GM08714 (cell line): ENCODE data around the gene KANK3.
"Not testable (repeated sequence)": the region's sequence is repeated elsewhere in the genome, so short reads cannot be mapped to it uniquely, and the experiment has no call there.

Source experiments
- H3K4me3 ChIP-seq: fragments of 200-500 bp; sonication (Bioruptor generic); 2 replicates; pipeline ENCODE4 v1.5.1; 2014; ENCODE audit warnings: mild to moderate bottlenecking, low read length, inconsistent platforms
- ZNF274 ChIP-seq: IDR thresholded peaks from 2 replicates; pipeline ENCODE4 v1.6.1; 2012; ENCODE audit warnings: mild to moderate bottlenecking, low read depth, low read length

KANK3 gene

DNA sequence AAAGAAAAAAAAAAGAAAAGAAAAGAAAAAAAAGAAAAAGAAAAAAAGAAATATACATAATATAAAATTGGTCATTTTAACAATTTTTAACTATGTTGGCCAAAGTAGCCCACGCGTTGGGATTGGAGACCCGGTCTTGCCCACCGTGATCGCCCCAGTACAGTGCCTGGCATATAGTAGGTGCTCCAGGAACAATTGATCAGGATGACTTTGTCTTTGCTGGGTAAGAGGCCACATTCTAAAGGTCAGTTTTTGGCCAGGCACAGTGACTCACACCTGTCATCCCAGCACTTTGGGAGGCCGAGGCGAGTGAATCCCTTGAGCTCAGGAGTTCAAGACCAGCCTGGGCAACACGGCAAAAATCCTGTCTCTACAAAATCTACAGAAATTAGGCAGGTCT, 17.1 kb upstream of the KANK3 start:
- no peak for TF ChIP-seq ZNF274
- H3K4me3 ChIP-seq, result no peak overlapping the region

GRCh38 chr19:8358948-8359347, 15.9 kb upstream of the KANK3 start:
- no peak overlapping the region for H3K4me3 ChIP-seq

GRCh38 chr19:8357007-8357521, 14.0 kb upstream of the KANK3 start:
- no peak overlapping the region for H3K4me3 ChIP-seq
- no peak for TF ChIP-seq ZNF274

More at GRCh38 chr19:8358948-8359347, 15.9 kb upstream of the KANK3 start:
- TF ChIP-seq ZNF274, result no peak

- no peak for TF ChIP-seq ZNF274
- no peak overlapping the region for H3K4me3 ChIP-seq
These were observed 12.8 kb upstream of the KANK3 start for GRCh38 chr19:8355631-8356402.

- H3K4me3 ChIP-seq, result not testable (repeated sequence)
These were observed 9.8 kb upstream of the KANK3 start for GRCh38 chr19:8352845-8353244.

DNA sequence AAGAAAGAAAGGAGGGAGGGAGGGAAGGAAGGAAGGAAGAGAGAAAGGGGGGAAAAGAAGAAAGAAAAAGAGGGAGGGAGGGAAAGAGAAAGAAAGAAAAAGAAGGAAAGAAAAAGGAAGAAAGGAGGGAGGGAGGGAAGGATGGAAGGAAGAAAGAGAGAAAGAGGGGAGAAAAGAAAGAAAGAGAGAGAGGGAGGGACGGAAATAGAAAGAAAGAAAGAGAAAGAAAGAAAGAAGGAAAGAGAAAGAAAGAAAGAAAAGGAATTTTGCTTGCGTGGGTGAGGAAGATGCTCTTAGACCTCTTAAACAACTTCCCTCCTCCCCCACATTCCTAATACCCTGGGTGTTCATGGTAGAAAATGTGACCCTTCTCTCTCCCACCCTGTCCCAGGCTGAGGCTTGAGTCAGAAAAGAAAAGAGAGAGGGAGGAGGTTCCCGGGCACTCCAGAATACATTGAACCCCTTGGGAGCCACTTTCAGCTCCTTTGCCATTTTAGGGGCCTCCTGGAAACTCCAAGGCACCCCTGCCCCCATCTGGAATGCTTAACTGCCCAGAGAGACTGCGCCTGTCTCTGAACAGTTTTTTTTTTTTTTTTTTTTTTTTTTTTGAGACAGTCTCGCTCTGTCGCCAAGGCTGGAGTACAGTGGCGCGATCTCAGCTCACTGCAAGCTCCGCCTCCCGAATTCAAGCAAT, 9.2 kb upstream of the KANK3 start:
- H3K4me3 ChIP-seq, result no peak overlapping the region
- no peak for TF ChIP-seq ZNF274

GRCh38 chr19:8349629-8350372, 6.7 kb upstream of the KANK3 start:
- H3K4me3 ChIP-seq, result not testable (repeated sequence)

GRCh38 chr19:8343483-8343844, 402 bp upstream of the KANK3 start:
- TF ChIP-seq ZNF274, result no peak
- no peak overlapping the region for H3K4me3 ChIP-seq

DNA sequence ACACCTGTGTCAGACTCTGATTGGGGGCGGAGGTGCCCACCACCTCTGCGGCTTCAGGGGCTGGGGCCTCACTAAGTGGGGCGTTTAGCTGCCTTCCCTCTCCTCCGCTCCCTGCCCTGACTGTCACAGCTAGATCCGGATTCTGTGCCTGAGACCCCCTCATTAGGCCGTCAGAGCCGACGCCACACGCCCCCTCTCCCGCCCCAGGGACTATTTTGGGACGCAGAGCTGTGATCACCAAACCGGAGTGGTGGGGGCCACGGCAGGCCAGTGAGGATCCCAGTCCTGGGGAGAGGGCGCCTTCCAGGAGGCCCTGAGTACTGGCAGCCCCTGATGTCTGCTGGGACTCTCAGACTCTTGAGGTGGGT, 762 bp downstream of the KANK3 start:
- H3K4me3 ChIP-seq, result no peak overlapping the region

DNA sequence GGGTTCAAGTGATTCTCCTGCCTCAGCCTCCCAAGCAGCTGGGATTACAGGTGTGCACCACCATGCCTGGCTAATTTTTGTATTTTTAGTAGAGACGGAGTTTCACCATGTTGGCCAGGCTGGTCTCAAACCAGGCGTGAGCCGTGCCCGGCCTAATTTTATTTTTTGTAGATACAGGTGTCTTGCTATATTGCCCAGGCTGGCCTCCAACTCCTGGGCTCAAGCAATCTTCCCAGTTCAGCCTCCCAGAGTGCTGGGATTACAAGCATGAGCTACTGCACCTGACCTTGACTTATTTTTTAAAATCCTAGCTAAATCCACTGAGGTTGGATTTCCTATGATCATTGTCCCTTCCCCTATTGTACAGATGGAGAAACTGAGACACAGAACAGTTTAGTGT, 1.6 kb downstream of the KANK3 start:
- H3K4me3 ChIP-seq, result not testable (repeated sequence)

More for the DNA sequence above, 762 bp downstream of the KANK3 start:
- no peak for TF ChIP-seq ZNF274

DNA sequence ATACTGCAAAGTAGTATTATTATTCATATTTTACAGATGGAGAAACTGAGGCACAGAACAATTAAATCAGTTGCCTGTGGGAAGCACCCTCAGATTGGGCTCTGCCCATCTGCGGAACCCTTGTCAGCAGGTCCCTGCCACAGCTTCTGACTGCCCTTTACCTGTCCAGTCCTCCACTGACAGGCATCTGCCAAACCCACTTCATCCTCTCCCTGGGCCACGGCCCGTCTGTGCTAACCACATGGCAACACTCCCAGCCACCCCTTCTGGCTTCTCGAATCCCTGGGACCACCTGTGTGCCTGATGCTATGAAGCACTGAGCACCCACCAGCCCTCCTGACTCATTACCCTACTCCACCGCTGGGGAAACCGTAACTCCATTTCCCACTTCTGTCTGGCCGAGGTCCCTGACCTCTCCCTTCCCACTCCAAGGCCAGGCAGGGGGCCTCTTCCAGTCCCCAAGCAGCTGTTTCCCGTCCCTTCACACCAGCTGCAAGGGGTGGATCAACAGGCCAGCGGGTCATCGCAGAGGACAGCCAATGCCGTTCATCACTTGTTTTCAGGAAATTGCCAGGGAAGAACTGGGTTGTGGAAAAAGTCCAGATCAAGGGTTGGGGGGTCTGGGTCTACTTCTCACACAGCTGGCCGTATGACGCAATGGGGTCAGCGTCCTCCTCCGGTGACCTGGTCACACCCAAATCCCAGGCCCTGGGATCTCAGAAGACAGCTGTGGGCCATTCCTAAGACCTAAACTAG, 2.5 kb downstream of the KANK3 start:
- no peak overlapping the region for H3K4me3 ChIP-seq
- no peak for TF ChIP-seq ZNF274

DNA sequence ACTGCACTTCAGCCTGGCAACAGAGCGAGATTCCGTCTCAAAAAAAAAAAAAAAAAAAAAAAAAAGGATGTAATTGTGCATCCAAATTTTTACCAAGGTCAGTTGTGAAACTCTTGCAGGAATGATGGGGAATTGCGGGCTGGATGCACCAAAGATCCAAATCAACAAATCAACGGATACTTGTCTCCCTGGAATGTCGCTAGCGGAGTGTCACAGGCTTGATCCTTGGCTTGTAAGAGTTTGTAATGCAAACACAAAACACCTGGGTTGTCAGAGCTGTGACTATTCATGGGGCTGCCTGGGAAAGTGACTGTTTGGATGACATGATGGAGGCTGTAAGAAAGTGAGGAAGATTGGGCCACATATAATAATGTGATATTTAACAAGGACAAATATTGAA, 4.2 kb downstream of the KANK3 start:
- no peak overlapping the region for H3K4me3 ChIP-seq
- no peak for TF ChIP-seq ZNF274

DNA sequence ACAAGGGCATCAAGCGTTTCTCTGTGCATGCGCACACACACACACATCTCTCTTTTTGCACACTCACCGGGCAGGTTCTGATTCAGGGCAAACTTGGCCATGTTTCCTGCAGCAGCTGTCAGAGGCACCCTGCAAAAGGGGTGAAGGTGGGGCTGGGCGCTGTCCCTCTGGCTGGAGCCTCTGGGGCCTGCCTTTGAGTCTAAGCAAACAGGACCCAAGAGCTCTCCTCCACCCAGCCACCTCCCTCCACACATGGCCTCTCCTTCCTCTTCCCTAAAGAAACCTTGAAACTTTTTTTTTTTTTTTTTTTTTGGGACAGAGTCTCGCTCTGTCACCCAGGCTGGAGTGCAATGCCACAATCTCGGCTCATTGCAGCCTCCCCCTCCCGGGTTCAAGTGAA, 5.3 kb downstream of the KANK3 start:
- H3K4me3 ChIP-seq, result no peak overlapping the region
- no peak for TF ChIP-seq ZNF274

DNA sequence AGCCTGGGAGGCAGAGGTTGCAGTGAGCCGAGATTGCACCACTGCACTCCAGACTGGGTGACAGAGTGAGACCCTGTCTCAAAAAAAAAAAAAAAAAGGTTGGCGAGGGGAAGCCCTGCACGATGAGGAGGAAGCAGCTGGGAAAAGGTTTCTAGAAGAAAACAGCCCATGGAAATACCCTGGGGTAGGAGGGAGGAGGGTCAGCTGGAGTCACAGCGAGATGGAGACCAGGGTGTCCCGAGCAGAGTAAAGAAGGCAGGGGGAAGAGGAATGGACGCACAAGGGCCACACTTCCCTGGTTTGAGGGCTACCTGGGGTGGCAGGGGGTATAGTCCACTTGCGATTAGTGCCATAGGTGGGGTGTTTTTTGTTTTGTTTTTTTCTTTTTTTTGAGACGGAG, 6.4 kb downstream of the KANK3 start:
- no peak for TF ChIP-seq ZNF274
- H3K4me3 ChIP-seq, result no peak overlapping the region
